ENCODE results near the gene TUBA8.

Gene TUBA8

DNA sequence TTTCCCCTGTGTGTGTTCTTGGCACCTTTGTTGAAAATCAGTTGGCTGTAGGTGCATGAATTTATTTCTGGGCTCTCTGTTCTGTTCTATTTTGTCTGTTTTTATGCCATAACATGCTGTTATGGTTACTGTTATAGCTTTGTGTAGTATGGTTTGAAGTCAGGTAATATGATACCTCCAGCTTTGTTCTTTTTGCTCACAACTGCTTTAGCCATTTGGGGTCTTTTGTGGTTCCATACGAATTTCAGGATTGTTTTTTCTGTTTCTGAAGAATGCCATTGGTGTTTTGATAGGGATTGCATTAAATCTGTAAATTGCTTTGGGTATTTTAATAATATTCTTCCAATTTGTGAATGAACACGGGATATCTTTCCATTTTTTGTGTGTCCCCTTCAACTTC lies 28.1 kb upstream of the TUBA8 start:
- Histone ChIP-seq H4K20me1 (ENCODE audit: insufficient read depth, low read length) (no peaks in the 10 kb centered on the region), H3K4me1 (ENCODE audit: insufficient read depth, low read length, severe bottlenecking) (peaks cover 16% of the 10 kb centered on the region), H3K79me2 (ENCODE audit: insufficient read depth, low read length) (0 out of 2 replicates have a peak, but pooled peaks cover 3% of the 10 kb centered on the region), H2AFZ (ENCODE audit: low read length) (no peak overlapping the region), H3K9ac (ENCODE audit: low read length) (no peak overlapping the region), H3K9me2 (ENCODE audit: low read depth, low read length) (no peaks in the 10 kb centered on the region), H3K4me2 (ENCODE audit: low read length) (no peak overlapping the region), H3K4me3 (ENCODE audit: low read depth, low read length, poor library complexity, severe bottlenecking) (no peak overlapping the region), H3F3A (ENCODE audit: insufficient read depth, low read length) (no peaks in the 10 kb centered on the region), H3K27me3 (ENCODE audit: insufficient read depth, low read length) (no peaks in the 10 kb centered on the region), H3K36me3 (ENCODE audit: insufficient read depth, low read length) (peaks cover 72% of the 10 kb centered on the region), H3K27ac (ENCODE audit: low read depth, low read length, poor library complexity, severe bottlenecking) (no peak overlapping the region), H3K9me3 (ENCODE audit: low read length) (no peaks in the 10 kb centered on the region)
- TF ChIP-seq EZH2 (IDR thresholded peaks at IDR 0.05; ENCODE audit: borderline replicate concordance, low read length): no peak
- TF ChIP-seq, protein P1, sequence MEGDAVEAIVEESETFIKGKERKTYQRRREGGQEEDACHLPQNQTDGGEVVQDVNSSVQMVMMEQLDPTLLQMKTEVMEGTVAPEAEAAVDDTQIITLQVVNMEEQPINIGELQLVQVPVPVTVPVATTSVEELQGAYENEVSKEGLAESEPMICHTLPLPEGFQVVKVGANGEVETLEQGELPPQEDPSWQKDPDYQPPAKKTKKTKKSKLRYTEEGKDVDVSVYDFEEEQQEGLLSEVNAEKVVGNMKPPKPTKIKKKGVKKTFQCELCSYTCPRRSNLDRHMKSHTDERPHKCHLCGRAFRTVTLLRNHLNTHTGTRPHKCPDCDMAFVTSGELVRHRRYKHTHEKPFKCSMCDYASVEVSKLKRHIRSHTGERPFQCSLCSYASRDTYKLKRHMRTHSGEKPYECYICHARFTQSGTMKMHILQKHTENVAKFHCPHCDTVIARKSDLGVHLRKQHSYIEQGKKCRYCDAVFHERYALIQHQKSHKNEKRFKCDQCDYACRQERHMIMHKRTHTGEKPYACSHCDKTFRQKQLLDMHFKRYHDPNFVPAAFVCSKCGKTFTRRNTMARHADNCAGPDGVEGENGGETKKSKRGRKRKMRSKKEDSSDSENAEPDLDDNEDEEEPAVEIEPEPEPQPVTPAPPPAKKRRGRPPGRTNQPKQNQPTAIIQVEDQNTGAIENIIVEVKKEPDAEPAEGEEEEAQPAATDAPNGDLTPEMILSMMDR (IDR thresholded peaks at IDR 0.05; ENCODE audit: low read length): no peak

DNA sequence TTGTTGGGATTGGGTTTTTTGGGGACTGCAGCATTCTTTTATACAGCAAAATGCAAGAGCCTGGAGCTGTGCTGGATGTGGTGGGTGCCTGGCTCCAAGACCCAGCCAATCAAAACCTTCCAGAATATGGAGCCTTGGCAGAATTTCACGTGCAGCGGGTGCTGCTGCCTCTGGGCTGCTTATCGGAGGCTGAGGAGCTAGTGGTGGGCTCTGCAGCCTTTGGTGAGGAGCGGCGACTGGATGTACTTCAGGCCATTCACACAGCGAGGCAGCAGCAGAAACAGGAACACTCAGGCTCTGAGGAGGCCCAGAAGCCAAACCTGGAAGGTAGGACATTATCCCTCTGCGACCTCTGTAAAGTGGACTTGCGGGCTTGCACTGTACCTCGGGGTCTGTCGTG lies 27.2 kb upstream of the TUBA8 start:
- Histone ChIP-seq H3F3A (ENCODE audit: insufficient read depth, low read length) (no peaks in the 10 kb centered on the region), H3K9me2 (ENCODE audit: low read depth, low read length) (no peaks in the 10 kb centered on the region), H3K27ac (ENCODE audit: low read depth, low read length, poor library complexity, severe bottlenecking) (no peak overlapping the region), H3K4me2 (ENCODE audit: low read length) (no peak overlapping the region), H3K4me3 (ENCODE audit: low read depth, low read length, poor library complexity, severe bottlenecking) (no peak overlapping the region), H3K79me2 (ENCODE audit: insufficient read depth, low read length) (no peaks in the 10 kb centered on the region), H3K36me3 (ENCODE audit: insufficient read depth, low read length) (peaks cover 82% of the 10 kb centered on the region), H2AFZ (ENCODE audit: low read length) (no peak overlapping the region), H3K27me3 (ENCODE audit: insufficient read depth, low read length) (no peaks in the 10 kb centered on the region), H3K9me3 (ENCODE audit: low read length) (no peaks in the 10 kb centered on the region), H3K9ac (ENCODE audit: low read length) (no peak overlapping the region), H4K20me1 (ENCODE audit: insufficient read depth, low read length) (no peaks in the 10 kb centered on the region), H3K4me1 (ENCODE audit: insufficient read depth, low read length, severe bottlenecking) (peaks cover 17% of the 10 kb centered on the region)
- TF ChIP-seq EZH2 (IDR thresholded peaks at IDR 0.05; ENCODE audit: borderline replicate concordance, low read length): no peak
- TF ChIP-seq, protein P1 (IDR thresholded peaks at IDR 0.05; ENCODE audit: low read length): no peak

DNA sequence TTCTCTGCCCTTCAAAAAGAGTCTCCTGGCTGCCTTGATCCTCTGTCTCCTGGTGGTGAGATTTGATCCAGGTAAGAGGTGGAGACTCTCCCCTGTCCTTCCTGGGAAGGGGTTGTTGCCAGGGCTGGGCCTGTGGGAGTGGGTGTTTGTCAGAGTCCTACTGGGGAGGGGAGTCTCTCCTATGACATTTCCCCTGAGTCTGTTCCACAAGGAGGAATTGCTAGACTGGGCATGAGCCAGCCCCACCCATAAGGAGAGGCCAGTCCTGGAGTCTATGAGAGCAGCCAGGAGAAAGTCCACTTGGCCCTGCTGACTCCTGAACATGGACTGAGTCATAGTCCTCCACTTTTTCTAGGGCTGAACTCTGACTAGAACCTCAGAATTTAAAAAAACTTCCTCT lies 25.4 kb upstream of the TUBA8 start:
- Histone ChIP-seq H3K27me3 (ENCODE audit: insufficient read depth, low read length) (no peaks in the 10 kb centered on the region), H3K9ac (ENCODE audit: low read length) (no peak overlapping the region), H3K79me2 (ENCODE audit: insufficient read depth, low read length) (no peaks in the 10 kb centered on the region), H3K9me3 (ENCODE audit: low read length) (no peaks in the 10 kb centered on the region), H3K36me3 (ENCODE audit: insufficient read depth, low read length) (peaks cover 84% of the 10 kb centered on the region), H3K4me1 (ENCODE audit: insufficient read depth, low read length, severe bottlenecking) (peaks cover 5% of the 10 kb centered on the region), H4K20me1 (ENCODE audit: insufficient read depth, low read length) (no peaks in the 10 kb centered on the region), H3K27ac (ENCODE audit: low read depth, low read length, poor library complexity, severe bottlenecking) (no peak overlapping the region), H3F3A (ENCODE audit: insufficient read depth, low read length) (no peaks in the 10 kb centered on the region), H3K4me3 (ENCODE audit: low read depth, low read length, poor library complexity, severe bottlenecking) (no peak overlapping the region), H3K4me2 (ENCODE audit: low read length) (no peak overlapping the region), H2AFZ (ENCODE audit: low read length) (no peak overlapping the region), H3K9me2 (ENCODE audit: low read depth, low read length) (no peaks in the 10 kb centered on the region)
- no peak for TF ChIP-seq EZH2 (IDR thresholded peaks at IDR 0.05; ENCODE audit: borderline replicate concordance, low read length)
- TF ChIP-seq, protein P1 (IDR thresholded peaks at IDR 0.05; ENCODE audit: low read length): no peak
